Measurements from ENCODE around the gene COL18A1.

Gene COL18A1

DNA sequence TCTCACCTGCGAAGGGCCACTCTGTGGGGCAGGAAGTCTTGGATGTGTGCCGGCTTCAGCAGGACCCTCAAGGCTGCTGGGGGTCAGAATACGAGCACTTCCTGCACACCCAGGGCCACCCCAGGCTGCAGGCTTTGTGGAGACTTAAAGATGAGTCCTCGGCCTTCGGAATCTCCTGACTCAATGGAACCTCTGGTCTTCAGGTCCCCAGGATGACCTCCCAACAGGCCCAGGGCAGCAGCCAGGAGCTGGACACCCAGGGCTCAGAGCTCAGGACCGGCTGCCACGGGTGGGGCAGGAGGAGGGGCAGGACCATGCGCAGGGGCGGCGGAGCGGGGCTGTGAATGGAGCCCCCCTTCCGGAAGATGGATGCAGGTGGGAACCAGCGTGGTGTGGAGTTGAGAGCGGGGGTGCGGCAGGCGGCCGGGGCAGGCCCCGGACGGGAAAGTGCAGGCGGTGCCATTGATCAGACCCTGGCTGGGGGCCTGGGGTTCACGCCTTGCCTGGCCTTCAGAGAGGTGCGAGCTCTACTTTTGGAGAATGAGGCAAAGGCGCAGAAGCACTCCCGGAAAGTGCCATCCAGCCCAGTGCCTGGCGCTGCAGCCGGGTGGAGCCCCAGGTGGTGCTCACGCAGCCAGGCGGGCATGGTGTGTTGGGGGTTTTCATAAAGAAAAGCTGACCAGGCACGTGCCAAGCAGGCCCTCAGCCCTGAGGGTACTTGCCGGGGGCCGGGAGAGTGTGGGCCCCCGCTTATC, 10.4 kb downstream of the COL18A1 start:
- no peak for DNase-seq

DNA sequence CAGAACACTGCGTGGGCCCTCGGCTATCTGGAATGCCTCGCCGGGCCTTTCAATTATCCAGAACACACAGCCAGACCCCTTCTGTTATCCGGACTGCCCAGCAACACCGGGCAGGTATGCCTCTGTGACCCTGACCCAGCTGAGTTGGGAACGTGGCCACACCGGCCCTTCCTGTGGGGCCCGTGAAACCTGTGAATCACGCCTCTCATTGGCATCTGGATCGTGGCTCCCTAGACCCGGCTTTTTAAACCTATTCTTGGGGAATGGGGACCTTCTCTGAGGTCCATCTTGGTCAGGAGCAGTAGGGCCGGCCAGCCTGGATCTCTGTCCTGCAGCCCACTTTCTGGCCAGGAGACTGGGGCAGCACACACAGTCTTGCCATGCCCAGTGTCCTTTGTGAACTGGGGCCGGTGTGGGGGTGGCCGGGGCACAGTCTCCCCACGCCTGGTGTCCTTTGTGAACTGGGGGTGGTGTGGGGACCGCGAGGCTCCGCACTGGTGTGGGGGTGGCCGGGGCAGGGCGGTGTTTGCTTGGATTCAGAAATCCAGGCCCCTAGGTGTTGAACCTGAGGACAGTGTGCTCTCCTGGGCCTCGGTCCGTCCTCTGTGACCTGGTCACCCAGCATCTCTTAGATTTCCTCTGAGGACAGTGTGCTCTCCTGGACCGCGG, 11.1 kb downstream of the COL18A1 start:
- no peak for DNase-seq

DNA sequence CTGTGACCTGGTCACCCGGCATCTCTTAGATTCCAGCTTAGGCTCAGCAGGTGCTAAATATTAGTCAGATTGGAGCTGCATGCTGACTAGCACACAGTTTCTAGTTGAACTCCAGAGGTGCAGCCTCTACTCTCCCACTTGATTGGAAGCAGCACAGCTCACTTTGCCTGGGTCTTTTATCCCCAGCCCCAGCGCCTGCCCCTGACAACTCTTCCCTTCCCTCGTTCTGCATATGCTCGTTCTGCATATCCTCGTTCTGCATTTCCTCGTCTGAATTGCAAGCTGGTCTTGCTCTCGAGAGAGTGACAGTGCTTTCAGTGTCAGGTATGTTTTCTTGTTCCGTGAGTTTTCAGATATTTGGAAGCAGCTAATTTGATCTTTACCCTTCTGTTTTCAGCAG, 11.7 kb downstream of the COL18A1 start:
- DNase-seq = no peak

DNA sequence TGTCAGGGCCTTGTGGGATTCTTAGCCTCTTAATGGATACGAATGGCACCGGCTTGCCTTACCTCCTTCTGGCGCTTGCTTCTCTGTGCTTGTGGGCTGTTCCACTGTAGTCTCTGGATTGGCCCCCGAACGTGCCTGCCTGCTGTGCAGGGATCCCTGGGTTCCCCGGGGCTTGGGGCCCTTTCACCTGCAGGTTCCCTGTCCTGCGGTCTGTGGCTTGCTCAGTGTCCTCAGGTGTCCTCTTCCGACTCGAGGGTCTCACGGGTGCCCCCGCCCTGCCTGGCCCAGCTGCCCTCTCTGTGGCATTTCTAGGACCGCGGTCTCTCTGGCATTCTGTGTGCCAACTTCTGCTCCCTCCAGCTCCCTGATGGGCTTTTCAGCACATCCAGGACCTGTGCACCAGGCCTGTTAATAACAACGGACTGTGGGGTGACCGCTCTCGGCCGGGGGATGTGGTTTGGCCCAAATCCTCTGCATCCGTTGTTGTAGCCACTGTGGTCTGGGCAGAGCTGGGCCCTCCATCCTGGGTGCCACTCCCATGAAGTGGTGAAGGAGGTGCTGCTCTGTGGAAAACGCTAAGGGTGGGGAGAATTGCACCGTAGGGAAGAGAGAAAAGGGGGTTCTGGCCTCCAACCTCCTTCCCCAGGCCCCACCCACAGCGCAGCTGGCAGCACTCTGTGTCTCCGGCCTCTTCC, 12.4 kb downstream of the COL18A1 start:
- no peak for DNase-seq

DNA sequence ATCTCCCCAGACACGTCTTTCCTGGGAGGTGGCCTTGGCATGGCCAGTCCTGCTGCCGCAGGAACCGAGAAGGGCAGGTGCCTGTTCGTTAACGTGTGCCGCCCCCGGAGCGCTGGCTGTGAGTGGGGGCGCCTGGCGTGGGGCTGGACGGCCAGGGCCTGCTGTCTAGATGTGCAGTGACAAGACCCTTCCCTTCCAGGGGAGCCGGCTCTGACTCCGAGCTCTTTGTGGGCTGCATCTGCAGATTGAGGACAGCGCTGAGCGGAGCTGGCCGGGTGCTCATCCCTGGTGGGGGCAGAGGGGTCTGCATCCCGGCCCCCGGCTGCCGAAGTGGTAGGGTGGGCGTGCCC, 13.0 kb downstream of the COL18A1 start:
- DNase-seq = no peak

DNA sequence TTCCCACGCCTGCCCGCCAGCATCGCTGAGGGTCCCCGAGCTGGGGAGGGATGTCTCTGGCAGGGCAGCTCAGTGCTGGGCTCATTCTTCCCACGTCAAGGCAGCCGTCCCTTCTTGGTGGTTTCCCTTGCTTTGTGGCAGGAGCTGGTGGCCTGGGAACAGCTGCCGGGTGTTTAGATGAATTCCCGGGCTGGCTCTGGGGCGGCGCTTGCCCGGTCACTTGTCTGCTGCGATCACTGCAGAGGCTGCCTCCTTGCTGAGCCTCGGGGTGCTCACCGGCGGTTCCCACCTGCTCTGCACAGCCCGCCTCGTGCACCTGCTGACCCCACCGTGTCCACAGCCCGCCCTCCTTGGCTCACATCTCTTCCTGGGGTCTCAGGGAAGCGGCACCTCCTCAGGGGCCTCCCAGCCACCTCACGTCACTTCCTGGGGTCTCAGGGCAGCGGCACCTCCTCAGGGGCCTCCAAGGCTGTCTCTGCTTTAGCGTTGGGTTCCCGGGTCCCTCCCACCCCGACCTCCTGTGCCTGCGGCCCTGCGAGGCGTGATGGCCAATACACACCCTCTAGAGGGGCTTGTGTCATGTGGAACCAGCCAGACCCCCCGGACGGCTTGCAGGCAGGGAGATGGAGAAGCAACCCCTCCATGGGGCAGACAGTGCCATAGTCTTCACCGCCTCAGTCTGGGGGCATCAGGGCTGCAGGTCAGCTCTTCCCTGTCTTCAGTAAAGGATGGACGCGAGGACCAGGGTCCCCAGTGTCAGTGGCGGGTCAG, 13.5 kb downstream of the COL18A1 start:
- DNase-seq = no peak

DNA sequence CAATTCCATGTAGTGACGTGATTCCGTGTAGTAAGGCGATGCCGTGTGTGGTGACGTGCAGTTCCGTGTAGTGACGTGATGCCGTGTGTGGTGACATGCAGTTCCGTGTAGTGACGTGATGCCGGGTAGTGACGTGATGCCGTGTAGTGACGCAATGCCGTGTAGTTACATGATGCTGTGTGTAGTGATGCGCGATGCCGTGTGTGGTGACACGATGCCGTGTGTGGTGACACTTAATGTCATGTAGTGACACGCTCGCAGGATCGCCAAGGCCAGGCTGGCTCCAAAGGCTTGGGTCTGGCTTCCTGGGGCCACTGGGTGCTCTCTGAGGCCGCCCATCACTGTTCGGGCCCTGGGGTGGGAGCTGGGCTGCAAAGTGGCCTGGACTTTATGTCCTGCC, 14.2 kb downstream of the COL18A1 start:
- DNase-seq = no peak

DNA sequence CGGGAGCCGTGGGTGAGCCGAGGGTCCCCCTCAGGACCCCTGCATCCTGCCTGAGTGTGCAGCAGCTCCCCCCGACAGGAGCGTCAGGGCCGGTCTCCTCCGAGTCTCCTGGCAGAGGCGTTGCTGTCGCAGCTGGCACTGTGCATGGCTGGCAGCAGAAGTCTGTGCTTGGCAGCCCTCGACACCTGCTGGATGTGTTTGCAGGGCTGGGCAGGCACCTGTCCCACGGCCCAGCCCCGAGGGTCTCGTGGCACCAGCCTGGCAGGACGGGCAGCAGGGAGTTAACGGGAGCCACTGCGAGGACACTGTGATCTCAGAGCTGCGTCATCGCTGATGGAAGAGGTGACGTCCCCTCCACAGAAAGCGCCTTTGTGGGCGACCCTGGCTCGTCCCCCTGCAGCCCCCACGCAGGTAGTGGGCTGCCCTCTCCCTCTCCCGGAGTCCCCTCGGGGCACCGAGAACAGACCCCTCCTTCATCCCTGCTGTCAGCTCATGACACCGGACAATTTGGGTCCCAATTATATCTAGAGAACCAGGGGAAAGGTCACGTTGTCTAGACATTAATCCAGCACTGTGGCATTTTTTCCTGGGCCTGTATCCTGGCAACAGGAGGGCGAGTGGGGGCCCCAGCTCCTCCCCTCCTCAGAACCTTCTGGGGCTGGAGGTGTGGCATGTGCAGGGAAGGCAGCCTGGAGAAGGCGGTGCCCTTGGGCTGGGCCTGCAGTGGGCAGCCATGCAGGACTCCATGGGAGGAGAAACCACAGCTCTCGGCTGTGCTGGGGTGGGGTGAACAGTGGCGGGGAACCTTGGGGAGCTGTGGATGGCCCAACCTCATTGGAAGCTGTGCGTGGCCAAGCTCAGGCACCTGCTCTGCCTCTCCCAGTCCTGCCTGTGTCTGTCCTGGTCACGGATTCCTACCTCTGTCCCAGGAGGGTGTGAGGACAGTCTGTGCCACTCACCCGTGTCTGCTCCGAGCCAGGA, 15.4 kb downstream of the COL18A1 start:
- no peak for DNase-seq

DNA sequence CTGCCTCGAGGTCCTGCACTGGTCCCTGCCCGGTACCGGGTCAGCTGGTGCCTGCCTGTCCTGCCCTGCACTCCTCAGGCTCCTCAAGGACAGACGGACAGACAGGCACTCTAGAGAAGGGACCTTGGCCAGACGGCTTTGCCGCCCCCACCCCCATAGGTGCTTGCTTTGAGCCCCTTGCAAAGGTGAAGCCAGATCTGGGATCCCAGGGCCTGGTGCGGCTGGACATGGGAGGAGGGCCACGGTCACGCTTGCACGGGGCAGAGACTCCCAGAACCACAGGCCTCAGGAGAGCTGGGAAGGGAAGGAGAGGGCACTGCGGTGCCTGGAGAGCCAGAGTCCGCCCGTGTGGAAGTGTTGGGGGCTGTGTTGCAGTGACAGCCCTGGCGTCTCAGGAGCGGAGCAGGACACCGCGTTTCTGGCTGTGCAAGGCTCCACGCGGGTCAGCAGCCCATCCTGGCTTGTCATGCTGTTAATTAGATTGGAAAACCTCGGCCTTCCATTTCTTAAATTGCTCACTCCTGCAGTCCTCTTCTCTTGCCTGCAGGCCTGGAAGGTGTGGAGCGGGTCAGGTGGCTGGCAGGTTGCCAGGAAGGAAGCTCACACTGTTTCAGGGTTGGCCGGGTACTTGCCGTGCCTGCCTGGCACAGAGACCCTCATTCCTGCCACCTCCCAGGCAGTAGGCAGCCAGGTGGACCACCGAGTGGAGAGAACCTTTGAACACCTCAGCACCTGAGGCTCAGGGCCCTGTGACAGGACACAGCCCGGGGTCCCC, 16.3 kb downstream of the COL18A1 start:
- no peak for DNase-seq

DNA sequence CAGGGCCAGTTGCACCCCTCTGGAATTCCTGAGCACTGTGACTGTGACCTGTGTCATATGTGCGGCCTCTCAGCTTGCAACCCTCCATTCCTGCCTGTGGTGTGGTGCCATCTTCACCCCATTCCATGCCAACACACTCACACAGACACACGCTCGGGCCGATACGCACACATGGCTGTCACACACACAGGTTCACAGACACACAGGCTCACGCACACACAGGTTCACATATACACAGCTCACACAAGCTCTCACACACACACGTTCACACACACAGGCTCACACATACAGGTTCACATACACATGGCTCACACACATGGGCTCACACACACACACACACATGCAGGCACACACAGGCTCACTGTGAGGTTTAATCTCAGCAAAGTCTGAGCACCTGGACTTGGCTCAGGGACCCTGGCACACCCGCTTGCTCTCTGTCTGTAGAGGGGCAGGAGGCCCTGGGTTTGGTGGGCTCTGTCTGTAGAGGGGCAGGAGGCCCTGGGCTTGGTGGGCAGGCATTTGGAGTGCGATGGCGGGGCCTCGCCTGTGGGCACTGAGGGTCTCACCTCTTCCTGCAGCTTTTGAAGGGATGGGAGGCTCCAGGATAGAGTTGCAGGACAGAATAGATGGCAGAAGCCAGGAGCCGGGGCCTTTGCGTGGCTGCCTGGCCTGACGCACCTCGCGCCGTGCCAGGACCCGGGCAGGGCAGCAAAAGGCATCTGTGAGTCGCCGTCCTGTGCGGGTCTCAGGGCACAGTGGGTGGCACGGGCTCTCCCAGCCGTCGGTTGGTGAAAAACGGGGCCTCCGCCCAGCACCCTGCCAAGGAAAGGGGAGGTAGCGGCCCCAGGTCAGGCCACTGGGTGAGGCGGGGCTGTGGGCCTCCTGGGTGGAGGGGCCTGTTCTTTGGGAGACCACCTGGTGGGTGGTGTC, 17.1 kb downstream of the COL18A1 start:
- no peak for DNase-seq

DNA sequence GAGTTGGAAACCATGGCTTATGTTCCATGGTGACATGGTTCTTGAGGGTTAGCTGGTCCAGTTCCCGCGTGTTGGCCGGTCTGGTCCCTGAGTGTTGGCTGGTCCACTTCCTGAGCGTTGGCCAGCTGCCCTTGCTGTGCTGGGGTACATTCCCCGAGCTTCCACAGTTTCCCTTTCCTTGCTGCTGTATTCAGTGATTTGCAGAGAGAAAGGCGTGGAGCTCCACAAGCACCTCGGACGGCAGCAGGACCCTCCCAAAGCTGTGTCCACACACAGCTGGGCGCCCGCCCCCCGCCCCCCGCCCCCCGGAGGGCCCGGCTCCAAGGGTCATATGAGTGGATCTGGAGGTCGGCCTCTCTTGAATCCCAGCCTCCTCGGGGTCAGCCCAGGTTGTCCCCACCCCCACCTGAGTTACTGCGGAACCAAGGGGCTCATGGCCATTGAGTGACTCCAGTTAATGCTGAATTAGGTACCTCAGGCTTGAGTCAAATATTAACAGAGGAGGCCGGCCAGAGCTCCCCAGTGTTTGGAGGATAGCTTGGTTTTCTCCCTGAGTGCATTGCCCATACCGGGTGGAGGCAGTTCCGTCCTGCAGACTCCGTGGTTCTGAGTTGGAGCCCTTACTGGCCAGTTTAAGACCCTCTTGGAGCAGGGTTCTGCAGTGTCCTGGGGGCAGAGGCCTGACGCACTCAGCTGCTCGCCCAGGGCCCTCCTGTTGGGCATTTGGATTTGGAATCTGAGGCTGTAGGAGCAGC, 18.4 kb downstream of the COL18A1 start:
- no peak for DNase-seq

DNA sequence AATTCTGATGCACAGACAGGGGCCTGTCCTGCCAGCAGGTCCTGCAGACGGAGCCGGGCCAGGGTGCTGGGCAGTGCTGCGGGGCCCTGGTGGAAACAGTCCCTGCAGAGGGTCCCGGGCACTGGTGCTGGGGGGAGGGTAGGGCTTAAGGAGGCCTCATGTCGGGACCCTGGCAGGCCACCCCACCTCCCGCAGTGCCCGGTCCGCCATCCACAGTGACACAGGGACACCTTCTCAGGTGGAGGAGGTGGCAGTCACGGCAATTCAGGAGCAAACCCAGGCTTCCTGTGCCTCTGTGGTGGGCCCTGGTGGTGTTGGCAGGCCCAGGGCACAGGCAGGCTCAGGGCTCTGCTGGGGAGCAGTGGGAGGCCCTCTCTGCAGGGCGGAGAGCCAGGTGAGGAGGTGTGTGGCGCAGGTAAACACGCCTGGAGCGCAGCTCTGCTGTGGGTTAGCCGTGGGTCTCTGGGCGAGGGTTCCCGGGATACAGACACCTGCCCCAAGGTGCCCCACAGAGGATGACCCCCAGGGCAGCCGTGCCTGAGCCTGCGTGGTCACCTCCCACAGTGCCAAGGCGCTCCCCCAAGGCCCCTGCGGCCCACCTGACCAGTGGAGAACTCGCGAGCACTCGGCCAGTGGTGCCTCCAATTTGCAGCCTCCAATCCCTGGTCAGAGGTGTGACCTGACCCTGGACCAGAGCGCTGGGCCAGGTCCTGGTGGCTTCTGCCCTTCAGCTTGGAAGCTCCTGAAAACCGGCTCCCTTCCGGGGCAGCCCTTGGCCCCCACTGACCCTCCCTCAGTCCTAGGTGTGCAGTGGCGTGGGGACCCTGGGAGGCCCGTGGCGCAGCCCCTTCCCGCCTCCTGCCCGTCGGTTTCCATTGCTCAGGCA, 19.2 kb downstream of the COL18A1 start:
- DNase-seq = no peak

DNA sequence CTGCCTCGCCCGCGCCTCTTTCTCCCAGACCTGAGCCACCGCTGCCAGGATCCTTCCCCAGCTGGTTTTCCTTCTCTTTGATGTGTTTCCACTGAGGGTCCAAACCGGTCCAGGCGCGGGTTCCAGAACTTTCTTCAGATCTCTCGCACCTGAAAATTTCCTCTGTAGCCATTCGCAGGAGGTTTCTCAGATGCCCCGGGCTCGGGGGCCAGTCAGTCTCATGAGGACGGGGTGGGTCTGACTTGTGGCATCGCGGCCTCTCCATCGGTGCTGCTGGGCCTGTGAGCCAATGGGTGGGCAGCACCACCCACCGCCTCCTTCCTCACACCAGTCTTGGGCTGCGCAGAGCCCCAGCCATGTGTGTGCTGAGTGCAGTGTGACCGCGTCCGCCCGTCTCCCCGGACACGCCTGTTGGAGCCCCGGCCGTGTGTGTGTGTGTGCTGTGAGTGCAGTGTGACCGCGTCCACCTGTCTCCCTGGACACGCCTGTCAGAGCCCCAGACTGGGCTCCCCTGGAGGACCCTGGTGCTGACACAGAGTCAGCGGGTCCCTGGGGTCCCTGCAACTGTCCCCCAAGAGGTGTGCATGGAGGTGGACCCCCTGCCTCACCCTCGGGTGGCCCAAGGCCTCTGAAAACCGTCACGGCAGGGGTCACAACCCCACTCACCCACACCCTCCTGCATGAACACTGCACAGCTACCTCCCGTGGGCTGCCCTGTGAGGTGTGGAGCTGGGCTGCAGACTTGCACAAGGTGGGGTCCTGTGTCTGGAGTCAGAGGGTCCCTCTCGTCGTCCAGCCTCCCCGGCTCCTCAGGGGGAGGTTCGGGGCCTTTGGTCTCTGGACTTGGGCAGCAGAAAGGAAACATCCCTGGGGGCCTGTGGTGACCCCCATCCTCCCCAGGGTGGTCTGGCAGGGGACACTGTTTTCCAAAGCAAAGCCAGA, 20.2 kb downstream of the COL18A1 start:
- DNase-seq = no peak

DNA sequence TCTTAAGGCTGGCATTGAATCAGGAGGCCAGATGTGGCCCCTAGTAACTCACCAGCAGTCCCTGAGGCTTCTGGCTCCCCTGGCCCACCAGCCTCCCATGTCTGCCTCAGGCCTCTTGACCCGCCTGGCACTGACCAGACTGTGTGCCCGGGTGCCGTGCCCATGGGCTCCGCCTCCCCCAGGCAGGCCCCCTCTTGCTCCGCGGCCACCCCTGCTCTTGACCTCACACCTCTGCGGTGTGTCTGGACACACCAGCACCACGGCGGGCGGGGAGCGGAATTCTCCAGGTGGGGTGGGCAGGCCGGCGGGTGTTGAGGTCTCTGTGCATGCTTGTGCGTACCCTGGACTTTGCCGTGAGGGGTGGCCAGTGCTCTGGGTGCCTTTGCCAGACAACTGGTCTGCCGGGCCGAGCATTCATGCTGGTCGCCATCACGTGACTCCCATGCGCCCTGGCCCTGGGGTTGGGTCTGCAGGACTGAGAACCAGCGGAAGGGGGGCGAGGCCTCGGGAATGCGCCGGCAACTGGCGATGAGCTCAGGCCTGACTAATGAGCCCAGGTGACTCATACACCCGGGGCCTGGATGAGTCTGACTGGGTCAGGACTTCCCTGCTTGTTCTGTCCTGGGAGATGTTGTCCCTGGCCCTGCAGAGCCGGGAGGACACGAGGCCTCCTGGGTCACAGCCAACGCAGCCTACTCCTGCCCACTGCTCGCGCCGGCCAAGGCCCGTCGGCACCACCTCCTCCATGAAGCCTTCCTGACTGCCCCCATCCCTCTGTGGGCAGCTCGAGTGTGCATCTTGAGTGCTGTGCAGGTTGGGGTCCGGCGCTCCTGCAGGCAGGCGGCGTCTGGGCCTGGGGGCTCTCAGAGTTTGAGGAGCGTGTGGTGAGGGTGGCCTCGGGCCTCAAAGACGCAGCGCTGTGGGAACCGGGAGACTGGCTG, 22.6 kb downstream of the COL18A1 start:
- DNase-seq = peak; percentile 15

DNA sequence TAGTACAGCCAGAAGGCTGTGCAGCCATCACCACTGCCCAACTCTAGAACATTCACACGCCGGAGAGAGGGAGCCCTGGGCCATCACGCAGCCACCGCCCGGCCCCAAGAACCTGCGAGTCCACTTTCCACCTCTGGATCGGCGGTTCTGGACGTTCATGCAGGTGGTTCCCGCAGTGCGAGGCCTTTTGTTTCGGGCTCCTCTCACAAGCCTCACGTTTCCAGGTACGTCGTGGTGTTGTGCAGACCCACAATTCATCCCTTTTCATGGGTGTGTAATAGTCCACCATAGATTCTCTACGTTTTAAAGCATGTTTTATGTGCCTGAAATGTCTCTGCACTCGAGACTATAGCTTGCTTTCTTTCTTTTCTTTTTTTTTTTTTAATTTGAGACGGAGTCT, 23.6 kb downstream of the COL18A1 start:
- DNase-seq = no peak

Measured in suppressor macrophage treated with lipopolysaccharide for 4 hours (primary cell).